ENCODE data around the gene AKAP8.

DNA sequence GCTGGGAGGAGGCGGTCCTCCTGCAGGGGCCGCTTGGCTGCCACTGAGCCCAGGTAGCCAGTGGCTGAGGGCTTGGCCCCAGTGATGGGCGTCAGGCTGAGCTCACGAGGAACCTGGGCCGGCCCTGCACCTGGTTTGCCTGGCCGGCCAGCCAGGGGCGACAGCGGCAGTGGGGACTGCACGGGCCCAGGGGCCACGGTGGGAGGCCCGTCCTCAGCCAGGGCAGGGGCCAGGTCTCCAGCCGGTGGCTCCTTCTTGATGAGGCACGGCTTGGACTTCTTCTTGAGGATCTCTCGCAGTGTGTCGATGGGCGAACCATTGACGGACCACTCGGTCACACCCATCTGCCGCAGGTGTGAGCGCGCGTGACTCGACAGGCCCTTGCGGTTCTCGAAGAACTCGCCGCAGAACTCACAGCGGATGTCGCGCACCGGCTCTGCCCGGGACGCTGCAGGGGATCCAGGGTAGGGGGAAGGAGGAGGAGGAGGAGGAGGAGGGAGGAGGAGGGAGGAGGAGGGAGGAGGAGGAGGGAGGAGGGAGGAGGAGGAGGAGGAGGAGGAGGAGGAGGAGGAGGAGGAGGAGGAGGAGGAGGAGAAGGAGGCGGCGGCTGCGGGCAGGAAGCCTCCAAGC lies 45.8 kb upstream of the AKAP8 start:
- TF ChIP-seq GATA3 (IDR thresholded peaks at IDR 0.05; ENCODE audit: low read depth, low read length) (no peak), GATA2 (IDR thresholded peaks at IDR 0.05; ENCODE audit: low read depth, low read length) (no peak)

All from SH-SY5Y (cell line).